GM12872 (cell line): ENCODE measurements around the gene AHDC1.
A peak's percentile ranks its signal among the peaks of the same experiment; 100 is the strongest.

Experiments
- CTCF ChIP-seq: IDR thresholded peaks from 3 replicates; pipeline ENCODE4 v1.5.1; 2011; ENCODE audit warnings: low read depth, mild to moderate bottlenecking, low read length, moderate library complexity; ENCODE audit not compliant: insufficient read depth

The AHDC1 gene

GRCh38 chr1:27618341-27619082 is 14.6 kb upstream of the AHDC1 start:
- TF ChIP-seq CTCF, result no peak

GRCh38 chr1:27617420-27617819 is 13.5 kb upstream of the AHDC1 start:
- no peak for TF ChIP-seq CTCF

- peak; percentile 39; the same call in 1 of the 3 replicates for TF ChIP-seq CTCF
Observed at GRCh38 chr1:27616441-27616840, 12.5 kb upstream of the AHDC1 start.

GRCh38 chr1:27615346-27616192 is 11.6 kb upstream of the AHDC1 start:
- TF ChIP-seq CTCF, result 0 out of 3 replicates have a peak, but pooled peaks have one; percentile 2

- no peak for TF ChIP-seq CTCF
Observed at GRCh38 chr1:27614625-27615344, 10.8 kb upstream of the AHDC1 start.

- no peak for TF ChIP-seq CTCF
Observed at GRCh38 chr1:27614043-27614624, 10.2 kb upstream of the AHDC1 start.

GRCh38 chr1:27612718-27613117 is 8.8 kb upstream of the AHDC1 start:
- TF ChIP-seq CTCF, result no peak
